ENCODE measurements around the gene CNPY1. TPM values are rescaled to one million over a fixed set of nuclear protein-coding genes. Genes with fewer than 3 reads are reported as not detected.

The CNPY1 gene
- total RNA-seq: not detected in 2 replicates

DNA sequence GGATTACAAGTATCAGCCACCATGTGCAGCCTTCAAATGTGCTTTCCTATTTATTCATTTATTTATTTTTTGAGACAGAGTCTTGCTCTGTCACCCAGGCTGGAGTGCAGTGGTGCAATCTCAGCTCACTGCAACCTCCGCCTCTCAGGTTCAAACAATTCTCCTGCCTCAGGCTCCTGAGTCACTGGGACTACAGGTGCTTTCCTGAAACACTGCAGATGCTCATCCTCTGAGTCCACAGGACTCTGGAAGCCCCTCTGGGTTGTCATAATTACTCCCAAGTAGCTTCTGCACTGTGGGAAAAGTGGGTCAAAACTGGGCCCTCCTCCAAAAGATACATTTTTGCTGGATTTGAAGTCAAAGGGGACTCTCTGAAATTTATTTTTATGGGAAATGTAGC is at the start of gene CNPY1:
CNPY1 (minus strand) TSS at position 111 of the 400 bp plus-strand sequence. CDS start 630 bp downstream, outside the sequence.

DNA sequence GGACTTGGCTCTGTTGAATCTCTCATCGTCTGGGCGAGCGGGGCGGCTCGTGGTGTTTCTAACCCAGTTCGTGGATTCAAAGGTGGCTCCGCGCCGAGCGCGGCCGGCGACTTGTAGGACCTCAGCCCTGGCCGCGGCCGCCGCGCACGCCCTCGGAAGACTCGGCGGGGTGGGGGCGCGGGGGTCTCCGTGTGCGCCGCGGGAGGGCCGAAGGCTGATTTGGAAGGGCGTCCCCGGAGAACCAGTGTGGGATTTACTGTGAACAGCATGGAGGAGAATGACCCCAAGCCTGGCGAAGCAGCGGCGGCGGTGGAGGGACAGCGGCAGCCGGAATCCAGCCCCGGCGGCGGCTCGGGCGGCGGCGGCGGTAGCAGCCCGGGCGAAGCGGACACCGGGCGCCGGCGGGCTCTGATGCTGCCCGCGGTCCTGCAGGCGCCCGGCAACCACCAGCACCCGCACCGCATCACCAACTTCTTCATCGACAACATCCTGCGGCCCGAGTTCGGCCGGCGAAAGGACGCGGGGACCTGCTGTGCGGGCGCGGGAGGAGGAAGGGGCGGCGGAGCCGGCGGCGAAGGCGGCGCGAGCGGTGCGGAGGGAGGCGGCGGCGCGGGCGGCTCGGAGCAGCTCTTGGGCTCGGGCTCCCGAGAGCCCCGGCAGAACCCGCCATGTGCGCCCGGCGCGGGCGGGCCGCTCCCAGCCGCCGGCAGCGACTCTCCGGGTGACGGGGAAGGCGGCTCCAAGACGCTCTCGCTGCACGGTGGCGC is 88.1 kb downstream of the CNPY1 start, which contains the start of gene EN2:
EN2 (plus strand) TSS at position 19 of the 767 bp plus-strand sequence; CDS start at position 268, 249 bp downstream.

Other genes with a start within 250 kb of the CNPY1 start
- gene INSIG1, start 248.7 kb downstream of the CNPY1 start, total RNA-seq: 109 and 214 TPM in 2 replicates
- not detected in 2 replicates for gene EN2, start 88.4 kb downstream of the CNPY1 start, total RNA-seq
- 11.1 and 20.7 TPM in 2 replicates for gene RBM33, start 98.1 kb upstream of the CNPY1 start, total RNA-seq